GM21786 (cell line): ENCODE measurements around the gene SERGEF.
A peak's percentile ranks its signal among the peaks of the same experiment; 100 is the strongest.

Experiments
- ATAC-seq: cut with Tn5 transposase; IDR thresholded peaks from one replicate; pipeline ENCODE4 v1.9.1; 2021; ENCODE audit not compliant: unreplicated experiment

Gene SERGEF

DNA sequence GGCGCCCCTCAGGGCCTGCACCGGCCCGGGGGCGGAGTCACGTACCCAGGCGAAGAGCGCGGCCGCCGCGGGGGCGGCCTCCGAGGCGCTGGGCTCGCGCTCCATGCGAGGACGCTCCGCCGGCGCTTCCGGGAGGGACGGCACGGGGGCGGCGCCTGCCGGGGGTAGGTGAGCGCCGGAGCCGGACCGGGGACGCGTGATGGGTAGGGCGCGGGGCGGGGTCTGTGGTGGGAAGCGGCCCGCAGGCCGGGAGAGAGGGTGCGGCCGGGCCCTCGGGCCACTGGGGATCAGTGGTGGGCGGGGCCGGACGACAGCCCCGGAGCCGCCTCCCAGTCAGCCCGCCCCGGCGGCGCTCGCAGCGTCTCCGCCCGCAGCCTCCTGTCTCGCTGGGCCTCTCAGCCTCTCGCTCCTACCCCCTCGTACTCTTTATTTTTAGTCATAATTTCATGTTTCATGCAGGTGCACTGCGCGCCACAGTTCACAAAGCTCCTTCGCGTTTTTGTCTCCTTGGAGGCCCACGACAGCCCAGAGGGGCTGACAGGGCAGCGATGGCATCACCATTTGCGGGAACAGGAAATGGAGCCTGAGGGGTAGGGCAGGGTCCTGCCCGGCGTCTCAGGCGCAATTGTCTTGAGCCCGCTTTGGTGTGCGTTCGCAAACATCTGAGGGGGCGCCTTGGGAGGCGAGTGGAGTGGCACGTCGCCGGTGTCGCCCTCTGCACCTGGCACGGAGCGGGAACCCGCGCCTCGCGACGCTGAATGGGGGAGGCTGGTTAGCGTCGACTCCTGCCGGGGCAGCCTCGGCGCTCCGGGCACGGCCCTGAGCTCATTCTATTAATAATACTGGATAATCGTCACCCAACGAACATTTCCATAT lies at the start of gene SERGEF:
TSS of gene SERGEF (minus strand) at position 142 of the 876 bp plus-strand sequence. CDS start at position 105, 37 bp downstream.
- ATAC-seq: peak; percentile 90

DNA sequence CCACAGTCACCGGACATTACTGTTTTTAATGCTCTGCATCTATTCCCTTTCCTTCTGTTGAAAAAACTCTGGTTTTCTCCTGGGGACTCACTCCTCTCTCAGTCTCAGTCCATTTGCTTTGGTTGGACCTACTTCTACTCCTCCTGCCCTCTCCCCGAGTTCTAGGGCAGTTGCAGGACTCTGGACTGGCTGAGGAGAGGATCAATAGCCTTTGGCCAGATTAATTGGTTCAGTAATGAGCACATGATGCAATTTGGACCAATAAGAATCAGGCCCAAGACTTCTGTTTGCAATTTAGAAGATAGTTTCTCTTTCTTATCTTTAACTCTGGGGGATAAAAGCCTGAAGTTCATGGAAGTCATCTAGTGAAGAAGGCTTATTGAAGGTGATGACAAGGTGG lies 48.5 kb upstream of the SERGEF start:
- ATAC-seq: no peak

DNA sequence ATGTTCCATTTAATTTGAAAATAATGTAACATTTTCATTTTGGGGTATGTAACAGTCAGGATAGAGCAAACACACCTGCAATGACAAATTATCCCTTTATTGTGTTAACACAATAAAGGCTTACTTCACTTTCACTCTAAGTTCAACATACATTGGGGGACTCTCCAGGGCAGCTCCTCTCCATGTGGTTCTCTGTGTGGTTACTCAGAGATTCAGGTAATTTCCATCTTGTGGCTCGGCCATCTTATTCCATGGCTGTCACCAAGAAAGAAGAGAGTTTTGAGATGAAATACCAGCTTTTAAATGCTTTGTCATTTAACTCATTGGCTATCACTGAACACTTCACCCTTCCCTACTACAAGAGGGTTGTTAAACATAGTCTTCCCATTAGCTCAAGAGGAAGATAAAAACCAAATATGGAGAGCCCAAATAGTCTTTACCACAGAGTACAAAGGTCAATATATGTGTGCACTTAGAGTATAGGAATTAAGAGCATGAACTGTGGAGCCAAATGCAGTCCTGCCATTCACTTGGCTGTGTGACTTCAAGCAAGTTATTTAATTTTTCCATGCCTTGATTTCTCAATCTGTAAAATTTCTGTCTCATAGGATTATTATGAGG lies 43.8 kb upstream of the SERGEF start:
- no peak for ATAC-seq

DNA sequence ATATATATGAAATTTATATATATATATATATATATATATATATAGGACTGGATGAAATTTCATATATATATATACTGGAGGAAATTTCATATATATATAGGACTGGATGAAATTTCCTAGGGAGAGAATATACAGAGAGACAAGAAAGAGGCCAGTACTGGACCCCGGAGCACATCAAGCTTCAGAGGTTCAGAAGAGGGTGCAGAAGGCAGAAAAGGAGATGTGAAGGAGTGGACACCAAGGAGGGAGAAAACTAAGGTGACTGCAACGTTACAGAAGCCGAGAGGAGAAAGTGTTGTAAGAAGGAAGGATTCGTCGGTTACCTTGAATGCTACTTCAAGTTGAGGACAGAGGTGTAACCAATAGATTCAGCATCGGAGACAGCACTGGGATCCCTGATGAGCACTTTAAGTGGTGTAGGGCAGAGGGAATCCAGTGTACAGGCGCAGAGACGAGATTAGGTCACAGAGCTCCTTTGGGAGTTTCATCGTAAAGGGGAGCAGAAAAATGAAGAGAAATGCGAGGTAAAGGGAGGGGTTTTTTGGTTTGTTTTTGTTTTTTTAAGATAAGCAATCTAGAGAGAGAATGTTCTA lies 41.8 kb upstream of the SERGEF start:
- ATAC-seq: no peak

DNA sequence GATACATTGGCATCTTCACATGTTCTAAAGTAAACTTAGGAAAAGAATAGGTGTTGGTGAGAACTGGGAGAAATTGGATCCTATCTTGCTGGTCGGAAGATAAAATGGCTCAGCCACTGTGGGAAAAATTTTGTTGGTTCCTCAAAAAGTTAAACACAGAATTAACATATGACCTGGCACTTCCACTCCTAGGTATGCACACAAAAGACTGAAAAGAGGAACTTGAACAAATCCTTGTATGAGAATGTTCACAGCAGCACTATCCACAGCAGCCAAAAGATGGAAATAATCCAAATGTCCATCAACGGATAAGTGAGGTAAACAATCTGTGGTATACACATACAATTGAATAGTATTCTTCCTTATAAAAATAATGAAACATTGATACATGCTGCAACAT lies 38.0 kb upstream of the SERGEF start:
- no peak for ATAC-seq

DNA sequence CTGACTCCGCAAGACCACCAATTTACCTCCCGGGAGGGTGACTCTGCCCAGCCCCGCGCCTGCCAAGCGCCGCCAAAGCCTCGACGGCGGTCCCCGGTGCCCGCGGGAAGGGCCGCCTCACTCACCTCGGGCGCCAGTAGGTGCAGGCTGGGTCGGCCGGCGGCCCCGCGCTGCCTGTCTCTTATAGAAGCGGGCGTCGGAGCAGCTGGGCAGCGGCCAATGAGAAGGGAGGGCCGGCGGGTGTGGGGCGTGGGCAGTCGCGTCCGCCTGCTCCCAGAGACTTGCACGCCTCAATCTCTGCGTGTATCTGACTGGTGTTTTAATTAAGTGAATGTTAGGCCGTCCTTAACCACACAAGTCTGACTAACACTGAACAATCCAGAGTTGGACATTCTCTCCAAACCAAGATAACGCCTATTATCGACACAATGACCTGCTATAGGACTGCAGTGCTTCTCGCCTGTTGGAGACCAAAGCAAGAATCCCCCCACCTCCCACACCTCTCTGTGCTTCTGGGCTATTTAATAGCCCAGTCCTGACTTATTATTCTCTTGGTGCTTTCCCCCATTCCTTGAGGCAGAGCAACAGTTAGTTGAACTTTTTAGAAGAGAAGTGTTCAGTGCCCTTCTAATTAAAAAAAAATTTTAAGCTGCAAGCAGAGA lies 33.4 kb upstream of the SERGEF start, which contains the start of gene TPH1:
TSS of gene TPH1 (minus strand) at position 154 of the 662 bp plus-strand sequence. CDS start 5,507 bp downstream, outside the sequence.
- no peak for ATAC-seq

DNA sequence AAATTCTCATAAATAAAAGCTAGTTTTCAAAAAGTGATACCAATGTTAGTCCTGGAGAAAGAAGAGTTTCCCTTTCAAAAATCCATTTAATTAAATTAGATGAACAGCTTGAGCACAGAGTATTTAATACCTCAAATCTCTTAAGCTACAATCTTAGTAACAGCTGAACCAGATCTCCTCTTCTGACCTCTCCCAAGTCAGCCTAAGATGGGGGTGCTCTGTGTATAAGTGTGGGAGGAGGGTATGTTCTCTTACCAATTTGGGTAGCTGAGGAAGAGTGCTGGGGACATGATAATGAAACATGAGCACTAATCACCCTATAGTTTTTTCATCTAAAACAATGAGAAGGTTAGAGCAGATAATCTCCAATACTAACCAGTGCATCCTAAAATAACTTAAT lies 23.6 kb upstream of the SERGEF start:
- ATAC-seq: no peak

DNA sequence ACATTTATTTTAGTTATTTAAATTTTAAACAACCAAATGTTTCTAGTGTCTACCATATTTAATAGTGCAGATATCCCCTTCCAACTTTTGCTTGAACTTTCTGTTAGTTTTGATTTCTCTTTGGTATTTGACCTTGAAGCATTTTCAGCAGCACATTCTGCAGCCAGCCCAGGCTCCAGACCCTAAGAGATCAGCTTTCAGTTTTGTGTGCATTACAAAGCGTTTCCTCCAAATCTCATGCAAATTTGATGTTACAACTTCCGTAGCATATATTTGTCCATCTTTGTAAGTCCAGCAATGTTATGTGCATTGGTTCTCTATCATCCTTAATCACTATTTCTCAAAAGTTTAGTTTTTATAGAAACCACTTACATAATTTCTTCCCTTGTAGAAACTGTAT lies 14.6 kb upstream of the SERGEF start:
- no peak for ATAC-seq

DNA sequence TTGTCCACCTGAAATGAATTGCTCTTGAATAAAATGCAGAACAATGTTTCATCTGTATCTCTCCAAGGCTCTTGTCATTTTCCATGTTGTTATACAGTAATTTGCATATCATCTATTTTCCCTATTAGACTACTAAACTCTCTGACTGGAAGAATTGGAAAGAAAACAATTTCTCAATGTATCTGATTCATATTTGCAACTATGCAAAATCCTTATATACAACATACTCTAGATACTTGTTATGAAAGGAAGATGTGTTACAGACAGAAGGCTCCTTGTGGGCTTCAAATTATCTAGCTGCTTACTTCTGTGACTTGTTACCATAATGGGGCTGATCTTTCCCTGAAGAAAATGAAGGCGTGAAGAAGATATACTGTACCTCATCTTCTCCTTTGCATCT lies 9.6 kb upstream of the SERGEF start:
- ATAC-seq: no peak

DNA sequence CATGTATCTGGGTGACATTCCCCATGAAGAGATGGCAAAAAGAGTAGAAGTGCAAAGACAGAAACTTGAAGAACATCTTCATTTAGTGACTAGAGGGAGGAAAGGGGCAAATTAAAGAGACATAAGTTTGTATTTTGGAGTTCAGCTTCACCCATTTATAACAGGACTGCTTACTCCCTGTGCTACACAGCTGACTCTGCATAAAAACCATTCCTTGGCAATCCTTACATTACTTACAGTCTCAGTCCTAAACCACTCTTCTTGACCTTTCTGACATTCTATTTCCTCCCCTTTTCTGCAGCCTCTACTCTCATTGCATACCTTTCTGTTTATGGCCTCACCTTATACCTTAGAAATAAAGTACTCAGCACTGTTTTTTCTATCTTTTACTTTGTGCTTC lies 6.8 kb upstream of the SERGEF start:
- no peak for ATAC-seq

DNA sequence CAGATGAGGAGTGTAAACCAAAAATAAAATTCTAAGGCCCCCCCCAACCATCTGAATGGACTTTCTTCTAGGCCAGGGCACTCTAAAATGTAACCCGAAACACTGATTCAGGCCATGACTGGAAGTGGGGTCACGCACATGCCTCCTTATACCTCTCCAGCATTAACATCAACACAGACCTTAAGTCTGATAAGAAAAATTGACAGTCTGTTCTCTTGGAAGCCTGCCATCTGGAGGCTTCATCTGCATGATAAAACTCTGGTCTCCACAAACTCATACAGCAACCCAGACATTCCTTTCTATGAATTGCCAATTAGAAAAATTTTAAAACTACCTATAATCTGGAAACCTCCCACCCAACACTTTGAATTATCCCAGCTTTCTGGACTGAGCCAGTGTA lies 3.9 kb upstream of the SERGEF start:
- no peak for ATAC-seq

DNA sequence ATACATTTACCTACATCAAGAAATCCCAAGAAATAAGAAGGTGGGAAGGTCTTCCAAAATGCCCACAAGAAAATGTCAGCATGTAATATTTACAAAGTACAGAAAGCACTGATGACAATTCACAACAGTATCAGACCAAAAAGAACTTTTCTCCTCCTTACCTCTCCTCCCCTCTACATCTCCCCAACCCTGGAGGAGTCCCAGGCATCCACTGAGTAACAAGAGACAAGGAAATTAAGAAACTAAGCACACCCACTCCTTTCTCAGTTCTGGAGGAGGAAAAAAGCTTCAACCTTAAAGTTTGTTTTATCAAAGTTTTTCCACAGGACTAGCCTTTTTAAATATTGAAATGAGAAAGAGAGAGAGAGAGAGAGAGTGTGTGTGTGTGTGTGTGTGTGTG lies 2.0 kb upstream of the SERGEF start:
- no peak for ATAC-seq

DNA sequence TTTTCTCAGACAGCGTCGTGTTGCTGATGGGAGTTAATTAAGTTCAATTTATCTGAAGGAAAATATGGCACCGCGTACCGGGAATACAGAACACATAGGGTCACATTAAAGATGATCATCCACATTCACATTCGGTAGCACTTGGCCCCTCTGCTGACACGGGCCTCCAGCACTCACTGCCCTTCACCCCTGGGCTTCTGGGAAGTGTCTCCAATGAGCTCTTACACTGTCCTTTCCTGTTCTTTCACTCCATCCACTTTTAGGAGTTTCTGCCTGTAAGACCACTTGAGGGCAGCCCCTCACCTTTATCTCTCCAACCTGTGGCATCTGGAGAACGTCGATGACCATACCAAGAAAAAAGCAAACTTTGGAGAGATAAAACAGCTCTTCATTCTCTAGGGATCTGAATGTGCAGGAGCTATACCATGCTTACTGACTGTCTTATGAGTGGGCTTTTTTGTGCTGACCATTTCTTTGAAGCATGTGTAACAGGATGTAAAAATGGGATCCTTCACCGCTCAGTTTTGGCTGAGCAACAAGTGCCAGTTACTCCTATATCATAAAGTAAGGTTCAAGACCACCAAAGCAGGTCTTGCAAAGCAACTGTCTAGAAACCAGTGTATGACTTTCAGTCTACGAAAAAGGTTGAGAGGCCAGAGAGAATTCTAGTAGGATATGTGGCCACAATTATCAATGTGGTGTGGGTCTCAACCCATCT lies 1.1 kb upstream of the SERGEF start:
- no peak for ATAC-seq

DNA sequence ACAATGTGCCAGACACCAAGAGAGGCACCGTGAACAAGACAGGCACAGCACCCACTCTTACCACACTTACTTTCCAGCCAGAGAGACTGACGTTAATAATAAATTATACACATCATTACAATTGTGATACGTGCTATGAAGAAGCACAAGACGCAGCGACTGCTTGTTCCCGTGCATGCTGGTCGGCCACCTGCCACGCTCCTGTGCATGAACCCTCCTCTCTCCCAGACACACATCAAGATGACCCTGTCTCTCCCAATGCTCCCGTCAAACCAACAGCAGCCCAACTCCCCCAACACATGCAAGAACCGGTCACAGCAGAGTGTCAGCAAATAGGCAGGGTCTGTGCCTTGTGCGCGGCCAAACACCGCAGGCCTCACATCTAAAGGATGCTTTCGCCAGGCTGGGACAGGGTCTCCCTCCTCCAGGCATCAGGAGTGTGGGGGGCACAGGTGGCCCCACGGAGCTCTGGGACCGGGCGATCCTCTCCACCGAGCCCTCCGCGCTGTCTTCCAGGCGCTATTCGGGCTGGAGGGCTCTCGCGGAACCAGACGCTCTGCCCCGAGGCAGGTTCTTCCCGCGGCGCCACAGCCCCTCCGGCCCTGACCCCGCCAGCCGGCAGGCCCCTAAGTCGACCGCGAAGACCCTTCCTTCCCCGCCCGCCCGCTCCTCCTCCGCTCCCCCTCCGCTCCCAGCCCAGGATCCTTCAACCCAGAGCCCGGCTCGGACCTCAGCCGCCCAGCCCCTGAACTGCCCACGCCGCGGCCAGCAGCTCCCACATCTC lies 533 bp downstream of the SERGEF start:
- peak; percentile 0 for ATAC-seq

DNA sequence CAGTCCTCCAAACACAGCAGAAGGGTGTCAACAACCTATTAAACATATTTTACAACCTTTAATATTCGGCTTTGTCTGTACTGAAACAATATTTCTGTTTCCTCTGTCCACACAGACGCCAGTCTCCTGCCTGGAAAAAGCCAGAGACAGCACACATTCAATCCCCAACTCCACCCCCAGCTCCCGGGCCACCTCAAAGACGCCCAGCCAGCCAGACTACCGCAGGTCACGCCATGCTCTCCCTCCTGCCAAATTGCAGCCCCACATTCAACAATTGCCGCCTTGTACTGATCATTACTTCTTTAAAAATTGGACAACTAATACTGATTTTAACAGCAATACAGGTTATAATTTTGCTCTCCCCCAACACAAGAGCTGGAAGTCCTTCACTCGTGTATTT lies 1.2 kb downstream of the SERGEF start:
- no peak for ATAC-seq

DNA sequence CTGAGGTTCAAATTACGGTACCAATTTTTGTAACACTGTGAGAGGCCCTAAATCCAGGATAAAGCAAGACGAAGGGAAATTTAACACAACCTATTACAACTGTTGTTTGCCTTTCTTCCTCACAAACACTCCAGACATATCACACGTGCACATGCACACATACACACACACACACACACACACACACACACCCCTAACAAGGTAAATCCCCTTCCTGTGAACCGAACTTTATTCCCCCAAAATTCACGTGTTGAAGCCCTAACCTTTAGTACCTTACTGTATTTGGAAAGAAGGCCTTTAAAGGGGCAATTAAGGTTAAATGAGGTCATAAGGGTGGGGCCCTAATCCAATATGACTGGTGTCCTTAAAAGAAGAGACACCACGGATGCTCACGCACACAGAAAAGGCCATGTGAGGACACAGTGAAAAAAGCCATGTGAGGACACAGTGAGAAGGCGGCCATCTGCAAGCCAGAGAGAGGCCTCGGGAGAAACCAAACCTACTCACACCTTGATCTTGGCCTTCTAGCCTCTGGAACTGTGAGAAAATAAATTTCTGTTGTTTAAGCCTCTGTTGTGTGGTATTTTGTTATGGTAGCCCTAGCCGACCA lies 1.8 kb downstream of the SERGEF start:
- ATAC-seq: no peak

DNA sequence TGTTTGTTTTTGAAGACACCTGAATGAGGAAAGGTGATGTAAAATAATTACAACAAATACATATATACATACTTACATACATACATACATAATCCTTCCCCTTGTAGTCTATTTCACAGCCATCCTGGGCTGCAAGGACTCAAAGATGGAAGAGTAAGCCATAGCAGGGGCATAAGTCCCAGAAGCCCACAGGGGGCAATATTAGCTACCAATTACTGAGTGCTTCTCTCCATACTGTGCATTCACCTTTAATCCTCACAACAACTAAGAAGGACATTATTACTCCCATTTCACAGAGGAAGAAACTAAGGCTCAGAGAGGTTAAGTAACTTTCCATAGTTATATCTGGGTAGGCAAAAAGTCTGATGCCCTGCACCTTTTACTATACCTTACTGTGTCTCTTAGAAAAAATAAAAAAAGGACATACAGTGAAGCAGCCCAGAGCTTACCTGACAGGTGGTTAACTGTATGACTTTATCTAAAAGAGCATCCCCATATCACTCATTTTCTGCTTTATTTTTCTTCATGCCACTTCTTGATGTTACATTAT lies 2.7 kb downstream of the SERGEF start:
- ATAC-seq: no peak

DNA sequence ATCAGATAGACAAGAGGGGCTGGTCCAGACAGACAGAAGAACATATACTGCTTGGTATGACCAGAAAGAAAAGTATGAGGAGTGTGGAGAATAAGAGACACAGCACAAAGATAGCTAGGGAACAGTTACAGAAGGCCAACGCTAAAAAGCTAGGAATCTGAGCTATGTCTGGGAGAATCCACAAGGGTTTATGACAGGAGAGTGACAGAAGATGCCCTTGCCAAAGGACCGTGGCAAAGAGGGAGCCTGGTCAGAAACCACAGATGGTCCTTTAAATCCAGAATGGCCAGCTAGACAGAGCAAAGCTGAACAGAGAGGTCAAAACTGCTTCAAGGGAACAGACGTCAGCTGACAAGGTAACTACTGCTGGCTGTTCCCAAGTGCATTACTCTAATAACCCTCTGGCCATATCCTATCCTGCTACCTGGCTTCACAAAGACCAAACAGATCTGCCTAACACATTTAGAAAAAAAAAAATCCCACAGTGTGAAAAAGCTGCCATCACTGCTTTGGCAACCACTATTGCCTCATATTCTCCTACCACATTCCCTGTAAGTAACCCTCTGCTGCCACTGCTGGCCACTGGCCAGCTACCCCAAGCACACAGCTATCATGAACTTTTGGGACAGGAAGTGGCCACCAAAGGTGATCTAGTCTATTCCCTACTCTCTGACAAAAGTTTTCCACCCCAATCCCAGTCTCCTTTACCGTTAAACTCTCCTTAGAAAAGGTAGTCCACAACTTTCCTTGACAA lies 7.3 kb downstream of the SERGEF start:
- ATAC-seq: no peak

DNA sequence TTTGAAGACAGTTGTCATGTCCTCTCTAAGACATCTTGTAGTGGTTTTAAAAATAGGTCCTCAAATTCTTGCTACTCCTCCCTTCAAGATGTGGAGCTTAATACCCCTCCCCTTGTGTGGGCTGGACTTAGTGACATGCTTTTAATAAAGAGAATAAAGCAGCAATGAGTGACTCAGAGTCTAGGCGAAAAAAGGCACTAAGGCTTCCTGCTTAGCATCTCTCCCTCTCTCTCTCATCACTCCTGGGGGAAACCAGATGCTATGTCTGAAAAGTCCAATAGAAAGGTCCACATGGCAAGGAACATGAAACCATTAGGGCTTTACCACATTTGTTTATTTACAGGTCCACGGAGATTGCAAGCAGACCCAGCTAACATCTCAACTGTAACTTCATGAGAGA lies 11.7 kb downstream of the SERGEF start:
- ATAC-seq: no peak
